ENCODE data around the gene DMPK. TPM values are rescaled to one million over a fixed set of nuclear protein-coding genes. Genes with fewer than 3 reads are reported as not detected.
A peak's percentile ranks its signal among the peaks of the same experiment; 100 is the strongest.

The DMPK gene
- total and polyA plus RNA-seq, 9 of the 15 experiments (the other 6 are each of a cell fraction or from before 2014, with no cell fraction given): 0.24 to 31.3 (median 7.3) TPM

DNA sequence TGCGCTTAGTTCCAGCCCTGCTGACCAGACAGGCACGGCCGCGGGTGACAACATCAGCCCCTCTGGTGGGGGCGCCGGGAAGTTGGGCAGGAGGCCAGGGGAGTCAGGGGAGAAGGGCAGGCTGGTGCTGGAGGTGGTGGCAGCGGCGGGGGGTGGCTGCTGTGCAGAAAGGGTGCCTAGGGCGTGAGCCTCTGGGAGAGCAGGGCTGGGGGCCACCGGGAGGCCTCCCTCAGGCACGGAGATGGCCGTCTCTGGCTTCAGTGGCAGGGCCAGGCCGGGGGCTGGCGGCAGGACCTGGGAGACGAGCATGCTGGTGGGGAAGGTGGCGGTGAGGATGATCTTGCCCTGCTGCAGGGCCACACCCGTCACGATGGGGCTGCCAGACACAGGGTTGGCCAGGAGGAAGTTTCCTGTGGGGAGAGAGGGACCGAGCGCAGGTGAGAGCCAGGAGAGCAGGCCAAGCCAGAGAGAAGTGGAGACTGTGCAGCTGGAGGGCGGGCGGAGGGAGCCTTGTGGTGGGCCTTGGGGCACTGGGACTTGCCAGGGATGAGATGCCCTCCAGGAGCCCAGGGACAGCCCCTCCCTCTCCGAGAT lies 16.5 kb downstream of the DMPK start:
- in situ Hi-C loops (cut with MboI): no loop called here
- CTCF ChIA-PET (ENCODE audit: low intra/inter-chr PET ratio): no interaction called here
- intact Hi-C loops (cut with micrococcal nuclease): no loop called here
- no peak overlapping the region for H3K4me3 ChIP-seq
- POLR2A ChIA-PET: no interaction called here
- no peaks in the 10 kb centered on the region for H3K9me1 ChIP-seq (ENCODE audit: control insufficient read depth, insufficient read depth, low read length)
- no peak for ATAC-seq
- no peaks in the 10 kb centered on the region for H4K20me1 ChIP-seq (replicated peaks; ENCODE audit: control insufficient read depth, insufficient read depth, low read length)
- no peaks in the 10 kb centered on the region for H3K27me3 ChIP-seq (ENCODE audit: control insufficient read depth in 2 of 2, insufficient read depth in 2 of 2, low read length in 2 of 2)
- 85% methylated on average over 19 of the region's 23 CpGs for WGBS (ENCODE audit: insufficient coverage, low coverage, missing lambda C conversion rate)
- no peak overlapping the region for H2AFZ ChIP-seq (ENCODE audit: low read depth, low read length)
- DNase-seq (ENCODE audit: extremely low read depth in 1 of 4, low spot score in 3 of 4): no peak
- H3K79me2 ChIP-seq (ENCODE audit: control insufficient read depth, insufficient read depth, low read length): peaks cover 17% of the 10 kb centered on the region; the same call in 2 of the 3 replicates
- no TSS peak for BruUV-seq (replicated peaks)
- H3K27ac ChIP-seq (ENCODE audit: extremely low read depth, low read depth, low read length): no peak overlapping the region
- H3K36me3 ChIP-seq (ENCODE audit: control insufficient read depth, insufficient read depth, low read length): no peaks in the 10 kb centered on the region; the same call in 2 of the 3 replicates
- peak overlapping the region in 1 of 2 experiments; percentile 1; a peak in 1 of 4 replicates for H3K9ac ChIP-seq (ENCODE audit: insufficient read depth in 1 of 2, low read depth in 2 of 2, low read length in 2 of 2)
- peaks cover 6 to 80% of the 10 kb centered on the region in 2 experiments; a peak in 4 of 5 replicates for H3K4me1 ChIP-seq (replicated peaks in 1 of 2; ENCODE audit: control insufficient read depth in 2 of 2, insufficient read depth in 2 of 2, low read length in 2 of 2)
- H3K4me2 ChIP-seq (ENCODE audit: insufficient read depth, low read length): no peak overlapping the region
- no peaks in the 10 kb centered on the region for H3K9me3 ChIP-seq (replicated peaks; ENCODE audit: control insufficient read depth, insufficient read depth, low read depth, low read length)
- FAIRE-seq: no peak
- TF ChIP-seq MEF2A (IDR thresholded peaks at IDR 0.05; ENCODE audit: control insufficient read depth, low read depth, low read length) (no peak), ZC3H11A (IDR thresholded peaks at IDR 0.05; ENCODE audit: low read depth, low read length) (no peak), EWSR1 (IDR thresholded peaks at IDR 0.05; ENCODE audit: borderline replicate concordance, low read depth, partially characterized antibody) (no peak), CCNT2 (IDR thresholded peaks at IDR 0.05; ENCODE audit: borderline replicate concordance, extremely low read depth, insufficient read length, low read depth, low read length) (no peak), FIP1L1 (IDR thresholded peaks at IDR 0.05; ENCODE audit: low read depth, low read length, poor library complexity, severe bottlenecking) (peak; percentile 16), POLR2G (IDR thresholded peaks at IDR 0.05; ENCODE audit: low read depth, low read length) (peak; percentile 58; the same call in 1 of the 2 replicates), BHLHE40 (IDR thresholded peaks at IDR 0.05; ENCODE audit: low read length) (no peak), ZNF165 (CRISPR knock-in tag; IDR thresholded peaks at IDR 0.05; ENCODE audit: borderline replicate concordance) (no peak), NFIC (IDR thresholded peaks at IDR 0.05) (peak; percentile 47), TBL1XR1 (IDR thresholded peaks at IDR 0.05; ENCODE audit: low read length in 2 of 2) (no peak), RBM22 (IDR thresholded peaks at IDR 0.05; ENCODE audit: low read depth, low read length, poor library complexity, severe bottlenecking) (peak; percentile 5), CHCHD3 (CRISPR knock-in tag; IDR thresholded peaks at IDR 0.05) (no peak), ZNF780A (CRISPR knock-in tag; IDR thresholded peaks at IDR 0.05) (no peak), RHOXF2B (CRISPR knock-in tag; conservative IDR thresholded peaks at IDR 0.05) (no peak)
- TF ChIP-seq, protein P1, sequence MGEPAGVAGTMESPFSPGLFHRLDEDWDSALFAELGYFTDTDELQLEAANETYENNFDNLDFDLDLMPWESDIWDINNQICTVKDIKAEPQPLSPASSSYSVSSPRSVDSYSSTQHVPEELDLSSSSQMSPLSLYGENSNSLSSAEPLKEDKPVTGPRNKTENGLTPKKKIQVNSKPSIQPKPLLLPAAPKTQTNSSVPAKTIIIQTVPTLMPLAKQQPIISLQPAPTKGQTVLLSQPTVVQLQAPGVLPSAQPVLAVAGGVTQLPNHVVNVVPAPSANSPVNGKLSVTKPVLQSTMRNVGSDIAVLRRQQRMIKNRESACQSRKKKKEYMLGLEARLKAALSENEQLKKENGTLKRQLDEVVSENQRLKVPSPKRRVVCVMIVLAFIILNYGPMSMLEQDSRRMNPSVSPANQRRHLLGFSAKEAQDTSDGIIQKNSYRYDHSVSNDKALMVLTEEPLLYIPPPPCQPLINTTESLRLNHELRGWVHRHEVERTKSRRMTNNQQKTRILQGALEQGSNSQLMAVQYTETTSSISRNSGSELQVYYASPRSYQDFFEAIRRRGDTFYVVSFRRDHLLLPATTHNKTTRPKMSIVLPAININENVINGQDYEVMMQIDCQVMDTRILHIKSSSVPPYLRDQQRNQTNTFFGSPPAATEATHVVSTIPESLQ (CRISPR knock-in tag; IDR thresholded peaks at IDR 0.05): no peak
- TF ChIP-seq, protein P2, sequence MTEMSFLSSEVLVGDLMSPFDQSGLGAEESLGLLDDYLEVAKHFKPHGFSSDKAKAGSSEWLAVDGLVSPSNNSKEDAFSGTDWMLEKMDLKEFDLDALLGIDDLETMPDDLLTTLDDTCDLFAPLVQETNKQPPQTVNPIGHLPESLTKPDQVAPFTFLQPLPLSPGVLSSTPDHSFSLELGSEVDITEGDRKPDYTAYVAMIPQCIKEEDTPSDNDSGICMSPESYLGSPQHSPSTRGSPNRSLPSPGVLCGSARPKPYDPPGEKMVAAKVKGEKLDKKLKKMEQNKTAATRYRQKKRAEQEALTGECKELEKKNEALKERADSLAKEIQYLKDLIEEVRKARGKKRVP (CRISPR knock-in tag; IDR thresholded peaks at IDR 0.05): no peak
- TF ChIP-seq, protein P3, sequence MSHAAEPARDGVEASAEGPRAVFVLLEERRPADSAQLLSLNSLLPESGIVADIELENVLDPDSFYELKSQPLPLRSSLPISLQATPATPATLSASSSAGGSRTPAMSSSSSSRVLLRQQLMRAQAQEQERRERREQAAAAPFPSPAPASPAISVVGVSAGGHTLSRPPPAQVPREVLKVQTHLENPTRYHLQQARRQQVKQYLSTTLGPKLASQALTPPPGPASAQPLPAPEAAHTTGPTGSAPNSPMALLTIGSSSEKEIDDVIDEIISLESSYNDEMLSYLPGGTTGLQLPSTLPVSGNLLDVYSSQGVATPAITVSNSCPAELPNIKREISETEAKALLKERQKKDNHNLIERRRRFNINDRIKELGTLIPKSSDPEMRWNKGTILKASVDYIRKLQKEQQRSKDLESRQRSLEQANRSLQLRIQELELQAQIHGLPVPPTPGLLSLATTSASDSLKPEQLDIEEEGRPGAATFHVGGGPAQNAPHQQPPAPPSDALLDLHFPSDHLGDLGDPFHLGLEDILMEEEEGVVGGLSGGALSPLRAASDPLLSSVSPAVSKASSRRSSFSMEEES (CRISPR knock-in tag; IDR thresholded peaks at IDR 0.05): no peak

Data from K562 (cell line).